K562 (cell line): Measurements from ENCODE around the gene SLC41A3. TPM values are rescaled to one million over a fixed set of nuclear protein-coding genes. Genes with fewer than 3 reads are reported as not detected.
"Not testable (repeated sequence)": the region's sequence is repeated elsewhere in the genome, so short reads cannot be mapped to it uniquely, and the experiment has no call there.

ENCODE experiments used
- ATAC-seq: fragments of 200-7000 bp; cut with Tn5 transposase; 3 replicates; pipeline ENCODE4 v1.9.1; 2020; ENCODE audit warnings: moderate library complexity
- BruUV-seq: library from RNA; stranded (reverse); fragments of 400-500 nt; replicated peaks from 2 replicates; lab custom pipeline; 2021; lab: Mats Ljungman, UMichigan
- CTCF ChIA-PET: fragments of 300-600 bp; formaldehyde crosslinking; extraction: SDS; loops from one replicate; lab custom pipeline; 2021; ENCODE audit warnings: low intra/inter-chr PET ratio; lab: Yijun Ruan, JAX
- POLR2A ChIA-PET: fragments of 300-600, 350-650 bp; sonication (Branson Sonifier 250); formaldehyde crosslinking; extraction: SDS; loops from one replicate; lab custom pipeline; 2021; ENCODE audit warnings: antibody characterized with exemption, inconsistent platforms; lab: Yijun Ruan, JAX
- DNase-seq, 4 experiments: peaks; one replicate each; pipeline versions ENCODE4 v3.0.0 to v3.0.0-alpha.2; 2011 to 2018; ENCODE audit warnings: low spot score in 3 of 4, mixed read lengths in 3 of 4; ENCODE audit errors: extremely low read depth in 1 of 4
- FAIRE-seq: peaks from 2 replicates; lab custom pipeline; 2011; peaks lifted over from hg19 to GRCh38; lab: Jason Lieb, UNC
- H2AFZ ChIP-seq: 2 replicates; pipeline ENCODE4 v1.6.0; 2011; ENCODE audit warnings: low read depth, low read length, control low read depth, inconsistent platforms
- H3K27ac ChIP-seq: fragments of 200-600 bp; 3 replicates; pipeline ENCODE4 v1.8.0; 2011; ENCODE audit warnings: low read depth, mild to moderate bottlenecking, control low read depth, inconsistent platforms, low read length, moderate library complexity, mixed read lengths; ENCODE audit errors: extremely low read depth
- H3K27me3 ChIP-seq, 2 experiments: fragments of 300-600 bp in 1 of 2; 2 replicates in 1 of 2; 3 replicates in 1 of 2; pipeline versions ENCODE4 v1.6.0 to v1.8.0; 2011; ENCODE audit warnings: inconsistent platforms in 2 of 2, low read length in 2 of 2, mild to moderate bottlenecking in 1 of 2, mixed read lengths in 1 of 2, moderate library complexity in 1 of 2; ENCODE audit not compliant: control insufficient read depth in 2 of 2, insufficient read depth in 2 of 2
- H3K36me3 ChIP-seq: fragments of 300-600 bp; 3 replicates; pipeline ENCODE4 v1.8.0; 2011; ENCODE audit warnings: mild to moderate bottlenecking, low read length, inconsistent platforms; ENCODE audit not compliant: control insufficient read depth, insufficient read depth
- H3K4me1 ChIP-seq, 2 experiments: fragments of 200-600 bp in 1 of 2; replicated peaks in 1 of 2; 2 replicates in 1 of 2; 3 replicates in 1 of 2; pipeline versions ENCODE4 v1.5.1 to v1.8.0; 2011; ENCODE audit warnings: inconsistent platforms in 2 of 2, low read length in 2 of 2, mild to moderate bottlenecking in 1 of 2, mixed read lengths in 1 of 2, moderate library complexity in 1 of 2; ENCODE audit not compliant: control insufficient read depth in 2 of 2, insufficient read depth in 2 of 2
- H3K4me2 ChIP-seq: 2 replicates; pipeline ENCODE4 v1.6.1; 2011; ENCODE audit warnings: low read length, control low read depth, inconsistent platforms, mixed read lengths; ENCODE audit not compliant: insufficient read depth
- H3K4me3 ChIP-seq: fragments of 200-600 bp; sonication (generic), shearing (Covaris generic); 2 replicates; pipeline ENCODE4 v1.5.1; 2016; ENCODE audit warnings: control low read depth, inconsistent platforms
- H3K79me2 ChIP-seq: fragments of 200-600 bp; 3 replicates; pipeline ENCODE4 v1.8.0; 2011; ENCODE audit warnings: low read length, inconsistent platforms; ENCODE audit not compliant: control insufficient read depth, insufficient read depth
- H3K9ac ChIP-seq, 2 experiments: 2 replicates each; pipeline versions ENCODE4 v1.6.0 to v1.6.1; 2011; ENCODE audit warnings: low read depth in 2 of 2, low read length in 2 of 2, control low read depth in 1 of 2, inconsistent platforms in 1 of 2, mild to moderate bottlenecking in 1 of 2, mixed read lengths in 1 of 2; ENCODE audit not compliant: insufficient read depth in 1 of 2
- H3K9me1 ChIP-seq: one replicate; pipeline ENCODE4 v1.6.0; 2011; ENCODE audit warnings: inconsistent platforms, mild to moderate bottlenecking, low read length, moderate library complexity; ENCODE audit not compliant: control insufficient read depth, insufficient read depth
- H3K9me3 ChIP-seq: replicated peaks from 2 replicates; pipeline ENCODE4 v1.5.1; 2011; ENCODE audit warnings: low read depth, low read length, inconsistent platforms; ENCODE audit not compliant: control insufficient read depth, insufficient read depth
- H4K20me1 ChIP-seq: replicated peaks from 2 replicates; pipeline ENCODE4 v1.6.1; 2011; ENCODE audit warnings: low read length, inconsistent platforms, mixed read lengths; ENCODE audit not compliant: control insufficient read depth, insufficient read depth
- REST ChIP-seq, 2 experiments: fragments of 450-650 bp; formaldehyde crosslinking in 1 of 2; IDR thresholded peaks; 2 replicates each; pipeline versions ENCODE4 v1.4.0 to v1.6.1; 2014 to 2020; ENCODE audit warnings: mild to moderate bottlenecking in 2 of 2, borderline replicate concordance in 1 of 2, low read depth in 1 of 2
- WGBS: fragments of 100-300 bp; shearing (Covaris generic); methylation state at CpG from one replicate; pipeline ENCODE4 v1.1.6; 2016; ENCODE audit warnings: low coverage, mixed read lengths; ENCODE audit not compliant: insufficient coverage; ENCODE audit errors: missing lambda C conversion rate; 5-methylcytosine and 5-hydroxymethylcytosine counted together
- in situ Hi-C: fragments of 300-500 bp; cut with MboI; formaldehyde crosslinking; loops from 4 replicates; pipeline ENCODE4 v1.15.0; 2018; ENCODE audit warnings: inconsistent platforms, mixed read lengths
- intact Hi-C: fragments of 100-400 bp; cut with micrococcal nuclease; formaldehyde crosslinking; loops from 2 replicates; pipeline ENCODE4 v1.14.2; 2022
- polyA plus RNA-seq, 8 experiments: library from polyadenylated mRNA; depleted of rRNA in 4 of 8; stranded (reverse) in 5 of 8; unstranded in 3 of 8; fragments of >200 nt; fragmentation: Nextera tagmentation in 2 of 8; fragmentation: Illumina TruSeq in 1 of 8; extraction: Ambion mirVana in 2 of 8; extraction: Trizol in 1 of 8; gene quantifications; 2 replicates each; pipeline versions ENCODE4 v1.2.1 to v1.2.3, GENCODE V29; 2011 to 2014; ENCODE audit warnings: inconsistent platforms in 1 of 8, missing spikeins in 1 of 8
- total RNA-seq, 7 experiments: library from RNA; depleted of rRNA in 6 of 7; stranded (reverse); fragments of >200 nt in 6 of 7; fragmentation: Illumina TruSeq in 2 of 7; extraction: Trizol in 2 of 7; gene quantifications; 2 replicates each; pipeline versions ENCODE4 v1.2.1 to v1.2.3, GENCODE V29; 2011 to 2021; ENCODE audit warnings: low replicate concordance in 1 of 7

SLC41A3 gene
- total and polyA plus RNA-seq, 9 of the 15 experiments (the other 6 are each of a cell fraction or from before 2014, with no cell fraction given) = 4.1 to 20.7 (median 11.2) TPM

- H2AFZ ChIP-seq; intact Hi-C loops; H3K27ac ChIP-seq; ATAC-seq; H3K4me3 ChIP-seq; in situ Hi-C loops; H3K9ac ChIP-seq; DNase-seq; H3K79me2 ChIP-seq; H4K20me1 ChIP-seq; H3K9me1 ChIP-seq; POLR2A ChIA-PET; CTCF ChIA-PET; FAIRE-seq; H3K4me1 ChIP-seq; H3K36me3 ChIP-seq; H3K4me2 ChIP-seq; H3K9me3 ChIP-seq; BruUV-seq; TF ChIP-seq REST (CRISPR knock-in tag; IDR thresholded peaks at IDR 0.05; ENCODE audit: low read depth): not testable (repeated sequence)
- TF ChIP-seq REST (IDR thresholded peaks at IDR 0.05; ENCODE audit: borderline replicate concordance) = peak; percentile 46
- peaks cover 0 to 23% of the 10 kb centered on the region in 2 experiments; a peak in 2 of 5 replicates for H3K27me3 ChIP-seq
- WGBS = 0% methylated on average over 1 of the region's 1 CpG
Observed at GRCh38 chr3:125963834-125964233, 120.1 kb downstream of the SLC41A3 start.
